Activated CD8-positive, alpha-beta T cell treated with anti-CD3 and anti-CD28 coated beads for 36 hours (primary cell): Measurements from ENCODE around the gene MKI67. TPM values are rescaled to one million over a fixed set of nuclear protein-coding genes. Genes with fewer than 3 reads are reported as not detected.
"Not testable (repeated sequence)": the region's sequence is repeated elsewhere in the genome, so short reads cannot be mapped to it uniquely, and the experiment has no call there.

Experiments
- ATAC-seq: fragments of 200-7000 bp; cut with Tn5 transposase; one replicate; pipeline ENCODE4 v1.10.0; 2021; ENCODE audit warnings: mild to moderate bottlenecking, moderate library complexity
- CTCF ChIA-PET: fragments of 350-600 bp; sonication (Branson Sonifier 250); formaldehyde crosslinking; loops from one replicate; lab custom pipeline; 2021; ENCODE audit warnings: antibody characterized with exemption; lab: Charles Lee
- POLR2A ChIA-PET: fragments of 350-600 bp; sonication (Branson Sonifier 250); formaldehyde crosslinking; loops from one replicate; lab custom pipeline; 2021; ENCODE audit warnings: antibody characterized with exemption; lab: Charles Lee
- DNase-seq: peaks from one replicate; pipeline ENCODE4 v3.0.0-alpha.2; 2020
- H3K27ac Mint-ChIP-seq: one replicate; pipeline ENCODE4 v1.8.0; 2021; ENCODE audit warnings: mild to moderate bottlenecking, mixed read lengths
- H3K27me3 Mint-ChIP-seq: one replicate; pipeline ENCODE4 v1.8.0; 2021; ENCODE audit warnings: mixed read lengths
- H3K36me3 Mint-ChIP-seq: one replicate; pipeline ENCODE4 v1.8.0; 2021; ENCODE audit warnings: low read depth, mixed read lengths
- H3K4me1 Mint-ChIP-seq: one replicate; pipeline ENCODE4 v1.8.0; 2021; ENCODE audit warnings: low read depth, mixed read lengths
- H3K4me3 Mint-ChIP-seq: one replicate; pipeline ENCODE4 v1.8.0; 2021; ENCODE audit warnings: mild to moderate bottlenecking, moderate library complexity, mixed read lengths
- H3K9me3 Mint-ChIP-seq: one replicate; pipeline ENCODE4 v1.8.0; 2021; ENCODE audit warnings: mixed read lengths
- CTCF ChIP-seq: fragments of 200-600 bp; IDR thresholded peaks from one replicate; pipeline ENCODE4 v1.8.0; 2022; ENCODE audit warnings: antibody characterized with exemption, mild to moderate bottlenecking
- intact Hi-C: fragments of 100-400 bp; cut with micrococcal nuclease; formaldehyde crosslinking; loops from one replicate; pipeline ENCODE4 v1.10.0; 2022
- total RNA-seq, 2 experiments: library from RNA; stranded (reverse); gene quantifications; one replicate each; pipeline ENCODE4 v1.2.3, GENCODE V29; 2021

Gene MKI67
- total RNA-seq, 2 experiments from 2014 or later = 205 to 230 TPM

- no peak overlapping the region for H3K4me3 Mint-ChIP-seq
- DNase-seq (no peak), ATAC-seq (no peak)
- peaks cover 6% of the 10 kb centered on the region for H3K9me3 Mint-ChIP-seq
- no peak for TF ChIP-seq CTCF
- ChIA-PET CTCF (interaction anchor here (1.4 to 1.8 kb wide), 2 partner anchors 8 to 42 kb away, joined by 5 to 6 read pairs; no protein-coding TSS in a partner anchor), POLR2A (interaction anchor here (0.7 kb wide), 1 partner anchor 9 kb away, joined by 4 read pairs; no protein-coding TSS in a partner anchor)
- intact Hi-C loops = loop anchor here (10.0 kb wide), 1 partner anchor 265 kb away; the partner anchor contains the start of gene PTPRE
- H3K27me3 Mint-ChIP-seq = peaks cover 3% of the 10 kb centered on the region
- peaks cover 2% of the 10 kb centered on the region for H3K36me3 Mint-ChIP-seq
- no peak overlapping the region for H3K27ac Mint-ChIP-seq
- H3K4me1 Mint-ChIP-seq = no peaks in the 10 kb centered on the region
Measured at GRCh38 chr10:128169811-128170379, 43.7 kb upstream of the MKI67 start.

GRCh38 chr10:128167926-128168520, 41.8 kb upstream of the MKI67 start:
- CTCF ChIA-PET = interaction anchor here (1.8 to 2.2 kb wide), 2 partner anchors 10 to 44 kb away, joined by 5 to 6 read pairs; no protein-coding TSS in a partner anchor
- Mint-ChIP-seq H3K9me3 (no peaks in the 10 kb centered on the region), H3K36me3 (no peaks in the 10 kb centered on the region), H3K4me1 (no peaks in the 10 kb centered on the region), H3K27me3 (peaks cover 3% of the 10 kb centered on the region), H3K4me3 (no peak overlapping the region), H3K27ac (no peak overlapping the region)
- ATAC-seq = no peak
- intact Hi-C loops = loop anchor here (10.0 kb wide), 1 partner anchor 263 kb away; the partner anchor contains the start of gene PTPRE
- POLR2A ChIA-PET = no interaction called here
- no peak for DNase-seq
- TF ChIP-seq CTCF = no peak

GRCh38 chr10:128167123-128167522, 40.9 kb upstream of the MKI67 start:
- H3K9me3 Mint-ChIP-seq, H3K4me3 Mint-ChIP-seq, H3K4me1 Mint-ChIP-seq, ATAC-seq, H3K36me3 Mint-ChIP-seq, DNase-seq, POLR2A ChIA-PET, H3K27me3 Mint-ChIP-seq, H3K27ac Mint-ChIP-seq: not testable (repeated sequence)
- intact Hi-C loops = loop anchor here (10.0 kb wide), 1 partner anchor 262 kb away; the partner anchor contains the start of gene PTPRE
- CTCF ChIA-PET = interaction anchor here (2.2 to 5.3 kb wide), 2 partner anchors 10 to 45 kb away, joined by 5 to 31 read pairs; no protein-coding TSS in a partner anchor

GRCh38 chr10:128166151-128166550, 39.9 kb upstream of the MKI67 start:
- H3K36me3 Mint-ChIP-seq = no peaks in the 10 kb centered on the region
- no peak for DNase-seq
- POLR2A ChIA-PET = interaction anchor here (0.9 kb wide), 1 partner anchor 13 kb away, joined by 3 read pairs; no protein-coding TSS in a partner anchor
- H3K27ac Mint-ChIP-seq = no peak overlapping the region
- CTCF ChIA-PET = interaction anchor here (0.7 to 5.3 kb wide), 3 partner anchors 11 to 46 kb away, joined by 3 to 31 read pairs (median 5); no protein-coding TSS in a partner anchor
- intact Hi-C loops = loop anchor here (10.0 kb wide), 1 partner anchor 261 kb away; the partner anchor contains the start of gene PTPRE
- no peaks in the 10 kb centered on the region for H3K9me3 Mint-ChIP-seq
- H3K4me3 Mint-ChIP-seq = no peak overlapping the region
- no peak for TF ChIP-seq CTCF
- H3K27me3 Mint-ChIP-seq = peaks cover 3% of the 10 kb centered on the region
- no peak for ATAC-seq
- peaks cover under 1% of the 10 kb centered on the region for H3K4me1 Mint-ChIP-seq

- ATAC-seq (no peak), DNase-seq (no peak)
- Mint-ChIP-seq H3K4me3 (no peak overlapping the region), H3K4me1 (peaks cover 7% of the 10 kb centered on the region), H3K36me3 (no peaks in the 10 kb centered on the region), H3K27ac (no peak overlapping the region), H3K9me3 (no peaks in the 10 kb centered on the region), H3K27me3 (peaks cover 3% of the 10 kb centered on the region)
- ChIA-PET POLR2A (interaction anchor here (0.6 to 0.9 kb wide), 2 partner anchors 9 to 13 kb away, joined by 3 read pairs; no protein-coding TSS in a partner anchor), CTCF (interaction anchor here (0.7 to 5.3 kb wide), 3 partner anchors 11 to 15 kb away, joined by 3 to 31 read pairs (median 5); no protein-coding TSS in a partner anchor)
- no peak for TF ChIP-seq CTCF
- intact Hi-C loops = loop anchor here (10.0 kb wide), 1 partner anchor 261 kb away; the partner anchor contains the start of gene PTPRE
Measured at GRCh38 chr10:128165536-128165935, 39.3 kb upstream of the MKI67 start.
